ENCODE data around the gene EXTL1. TPM values are rescaled to one million over a fixed set of nuclear protein-coding genes. Genes with fewer than 3 reads are reported as not detected.
A peak's percentile ranks its signal among the peaks of the same experiment; 100 is the strongest.

The EXTL1 gene
- total RNA-seq, 4 donors from 2014 or later = 0.13 to 1.2 TPM; not detected in 2

DNA sequence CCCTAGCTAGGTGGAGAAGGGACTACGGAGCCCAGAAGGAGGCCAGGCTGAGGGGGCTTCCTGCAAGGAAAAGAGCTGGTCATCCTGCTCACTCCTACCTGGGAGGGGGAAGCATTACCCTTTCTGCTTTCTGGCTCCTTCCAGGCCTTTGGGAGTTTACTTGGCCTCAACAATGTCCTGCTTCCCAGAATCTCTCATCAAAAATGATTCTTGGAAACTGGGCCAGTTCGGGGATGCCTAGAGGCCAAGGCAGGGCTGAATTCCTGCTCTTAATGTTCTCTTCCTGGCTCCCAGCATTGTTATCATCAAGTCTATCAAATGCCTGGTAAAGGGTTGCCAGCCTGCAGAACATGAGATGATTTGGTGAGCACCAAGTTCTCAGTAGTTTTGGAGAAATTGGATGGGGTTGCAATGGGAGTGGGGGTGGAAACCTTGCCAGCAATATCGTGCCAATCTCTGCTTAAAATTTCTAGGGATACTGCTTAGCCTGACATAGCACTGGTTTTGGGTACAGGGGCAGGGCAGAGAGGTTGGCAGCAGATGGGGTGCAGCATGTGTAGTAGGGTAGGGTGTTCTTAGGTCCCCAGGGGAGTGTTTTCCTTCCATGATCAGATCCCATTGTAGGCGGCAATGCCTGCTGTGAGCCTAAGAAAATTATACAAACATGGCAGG is 16.0 kb upstream of the EXTL1 start:
- DNase-seq = no peak
- no peak overlapping the region for H3K27ac ChIP-seq
- H3K27me3 ChIP-seq = no peaks in the 10 kb centered on the region
- H3K9me3 ChIP-seq = no peaks in the 10 kb centered on the region
- peaks cover 0 to 10% of the 10 kb centered on the region in 2 donors for H3K4me1 ChIP-seq
- no peaks in the 10 kb centered on the region for H3K36me3 ChIP-seq
- 66 to 68% methylated on average over 4 of the region's 4 CpGs for WGBS, 2 donors
- H3K4me3 ChIP-seq (replicated peaks in 1 of 3) = no peak overlapping the region
- intact Hi-C loops (cut with DNase I) = no loop called here
- no peak for TF ChIP-seq POLR2A (IDR thresholded peaks at IDR 0.05)
- TF ChIP-seq, protein P1, sequence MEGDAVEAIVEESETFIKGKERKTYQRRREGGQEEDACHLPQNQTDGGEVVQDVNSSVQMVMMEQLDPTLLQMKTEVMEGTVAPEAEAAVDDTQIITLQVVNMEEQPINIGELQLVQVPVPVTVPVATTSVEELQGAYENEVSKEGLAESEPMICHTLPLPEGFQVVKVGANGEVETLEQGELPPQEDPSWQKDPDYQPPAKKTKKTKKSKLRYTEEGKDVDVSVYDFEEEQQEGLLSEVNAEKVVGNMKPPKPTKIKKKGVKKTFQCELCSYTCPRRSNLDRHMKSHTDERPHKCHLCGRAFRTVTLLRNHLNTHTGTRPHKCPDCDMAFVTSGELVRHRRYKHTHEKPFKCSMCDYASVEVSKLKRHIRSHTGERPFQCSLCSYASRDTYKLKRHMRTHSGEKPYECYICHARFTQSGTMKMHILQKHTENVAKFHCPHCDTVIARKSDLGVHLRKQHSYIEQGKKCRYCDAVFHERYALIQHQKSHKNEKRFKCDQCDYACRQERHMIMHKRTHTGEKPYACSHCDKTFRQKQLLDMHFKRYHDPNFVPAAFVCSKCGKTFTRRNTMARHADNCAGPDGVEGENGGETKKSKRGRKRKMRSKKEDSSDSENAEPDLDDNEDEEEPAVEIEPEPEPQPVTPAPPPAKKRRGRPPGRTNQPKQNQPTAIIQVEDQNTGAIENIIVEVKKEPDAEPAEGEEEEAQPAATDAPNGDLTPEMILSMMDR (IDR thresholded peaks at IDR 0.05) = no peak

DNA sequence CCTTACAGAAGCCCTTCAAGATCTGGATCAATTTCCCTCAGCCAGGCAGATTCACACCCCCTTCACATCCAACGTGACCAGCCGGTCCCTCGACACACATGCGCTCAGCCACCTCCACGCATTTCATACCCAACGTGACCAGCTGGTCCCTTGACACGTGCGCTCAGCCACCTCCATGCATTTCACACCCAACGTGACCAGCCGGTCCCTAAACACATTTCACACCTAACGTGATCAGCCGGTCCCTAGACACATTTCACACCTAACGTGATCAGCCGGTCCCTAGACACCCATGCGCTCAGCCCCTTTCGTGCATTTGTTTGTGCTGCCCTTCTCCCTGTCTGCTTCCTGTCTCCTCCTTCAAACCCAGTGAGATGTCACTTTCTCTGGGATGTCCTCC is 14.9 kb upstream of the EXTL1 start:
- Histone ChIP-seq H3K36me3 (no peaks in the 10 kb centered on the region), H3K27me3 (no peaks in the 10 kb centered on the region), H3K27ac (no peak overlapping the region), H3K4me1 (peaks cover 0 to 10% of the 10 kb centered on the region in 2 donors), H3K4me3 (replicated peaks in 1 of 3) (no peak overlapping the region), H3K9me3 (no peaks in the 10 kb centered on the region)
- intact Hi-C loops (cut with DNase I) = no loop called here
- 91 to 95% methylated on average over 16 of the region's 16 CpGs for WGBS, 2 donors
- no peak for DNase-seq
- TF ChIP-seq POLR2A (IDR thresholded peaks at IDR 0.05) = no peak
- TF ChIP-seq, protein P1 (IDR thresholded peaks at IDR 0.05) = no peak

DNA sequence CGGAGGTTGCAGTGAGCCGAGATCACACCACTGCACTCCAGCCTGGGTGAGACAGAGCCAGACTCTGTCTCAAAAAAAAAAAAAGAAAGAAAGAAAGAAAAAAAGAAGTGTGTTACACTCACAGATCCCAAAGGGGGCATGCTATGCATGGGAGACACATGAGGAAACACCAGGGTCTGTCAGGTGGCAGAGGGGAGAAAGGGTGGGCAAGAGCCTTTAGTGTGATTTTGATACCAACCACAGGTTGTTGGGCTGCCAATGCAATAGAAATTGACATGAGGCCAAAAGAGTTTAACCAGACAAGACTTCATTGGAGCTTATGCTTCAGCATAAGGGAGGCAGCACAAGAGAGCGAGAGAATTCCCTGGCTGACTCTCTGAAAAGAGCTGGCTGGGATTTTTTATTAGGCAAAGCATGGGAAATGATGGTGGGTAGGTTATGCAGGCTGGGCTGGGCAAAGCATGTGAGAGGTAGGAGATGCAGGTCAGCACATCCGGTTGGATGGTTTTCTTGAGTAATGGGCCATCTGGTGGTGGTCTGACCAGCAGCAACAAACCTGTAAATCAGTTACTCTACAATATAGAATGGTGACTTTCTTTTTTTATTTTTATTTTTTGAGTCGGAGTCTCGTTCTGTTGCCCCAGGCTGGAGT is 11.7 kb upstream of the EXTL1 start:
- Histone ChIP-seq H3K4me3 (replicated peaks in 1 of 3) (no peak overlapping the region), H3K27me3 (no peaks in the 10 kb centered on the region), H3K4me1 (no peaks in the 10 kb centered on the region), H3K36me3 (no peaks in the 10 kb centered on the region), H3K27ac (no peak overlapping the region), H3K9me3 (no peaks in the 10 kb centered on the region)
- intact Hi-C loops (cut with DNase I) = no loop called here
- WGBS, 2 donors = 54 to 76% methylated on average over 6 of the region's 6 CpGs
- TF ChIP-seq, protein P1 (IDR thresholded peaks at IDR 0.05) = peak in 1 of 6 experiments; percentile 8
- TF ChIP-seq POLR2A (IDR thresholded peaks at IDR 0.05) = no peak
- no peak for DNase-seq

DNA sequence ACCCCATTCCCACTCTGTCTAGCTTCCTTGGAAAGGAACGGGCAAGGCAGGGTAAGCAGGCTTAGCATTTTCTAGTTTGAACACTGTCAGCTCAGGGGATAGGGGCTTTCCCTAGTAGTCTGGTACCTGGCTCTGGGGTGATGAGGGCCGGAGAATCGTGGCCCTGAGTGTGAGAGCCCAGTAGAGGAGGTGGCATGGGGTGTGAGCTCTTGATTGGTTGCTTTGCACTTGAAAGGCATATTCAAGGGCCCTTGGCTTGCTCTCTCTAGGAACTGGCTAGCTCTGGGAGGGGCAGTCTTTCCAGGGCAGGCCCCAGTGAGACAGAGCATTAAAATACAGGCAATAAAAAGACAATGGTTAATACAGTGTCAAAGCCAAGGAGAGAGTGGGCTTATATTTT is 10.8 kb upstream of the EXTL1 start:
- TF ChIP-seq, protein P1 (IDR thresholded peaks at IDR 0.05) = no peak
- no peak for TF ChIP-seq POLR2A (IDR thresholded peaks at IDR 0.05)
- no peaks in the 10 kb centered on the region for H3K27me3 ChIP-seq
- WGBS, 2 donors = 46 to 59% methylated on average over 3 of the region's 3 CpGs
- DNase-seq = peak in 1 of 2 donors; percentile 21
- no peak overlapping the region for H3K27ac ChIP-seq
- intact Hi-C loops (cut with DNase I) = no loop called here
- H3K36me3 ChIP-seq = no peaks in the 10 kb centered on the region
- no peaks in the 10 kb centered on the region for H3K4me1 ChIP-seq
- H3K9me3 ChIP-seq = no peaks in the 10 kb centered on the region
- no peak overlapping the region for H3K4me3 ChIP-seq (replicated peaks in 1 of 3)

DNA sequence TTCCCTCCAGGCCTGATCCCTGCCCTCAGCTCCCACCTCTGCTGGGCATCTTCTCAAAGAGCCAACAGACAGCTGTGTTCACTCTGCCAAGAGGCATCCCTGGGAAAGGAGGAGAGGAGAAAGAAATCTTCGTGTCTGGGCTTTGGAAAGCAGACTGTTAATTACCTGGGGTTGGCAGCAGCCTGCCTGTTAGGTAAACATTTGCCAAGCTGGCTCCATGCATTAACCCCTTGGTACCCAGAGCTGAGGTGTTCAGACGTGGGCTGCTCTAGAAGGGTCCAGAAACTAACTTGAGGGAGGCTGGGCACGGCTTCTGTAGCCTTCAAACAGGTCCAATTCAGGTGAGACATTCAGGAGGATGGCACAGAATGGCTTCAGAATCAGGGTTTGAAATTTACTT is 8.7 kb upstream of the EXTL1 start:
- no peak for TF ChIP-seq POLR2A (IDR thresholded peaks at IDR 0.05)
- TF ChIP-seq, protein P1 (IDR thresholded peaks at IDR 0.05) = no peak
- WGBS, 2 donors = 59% methylated on average over 3 of the region's 3 CpGs
- no peaks in the 10 kb centered on the region for H3K36me3 ChIP-seq

More for the DNA sequence above, 8.7 kb upstream of the EXTL1 start:
- Histone ChIP-seq H3K9me3 (no peaks in the 10 kb centered on the region), H3K27ac (no peak overlapping the region), H3K27me3 (no peaks in the 10 kb centered on the region), H3K4me1 (no peaks in the 10 kb centered on the region), H3K4me3 (replicated peaks in 1 of 3) (no peak overlapping the region)
- intact Hi-C loops (cut with DNase I) = no loop called here
- DNase-seq = no peak

Measured in thyroid gland (tissue), 4 donors.